ENCODE results near the gene MIPOL1.

The MIPOL1 gene

DNA sequence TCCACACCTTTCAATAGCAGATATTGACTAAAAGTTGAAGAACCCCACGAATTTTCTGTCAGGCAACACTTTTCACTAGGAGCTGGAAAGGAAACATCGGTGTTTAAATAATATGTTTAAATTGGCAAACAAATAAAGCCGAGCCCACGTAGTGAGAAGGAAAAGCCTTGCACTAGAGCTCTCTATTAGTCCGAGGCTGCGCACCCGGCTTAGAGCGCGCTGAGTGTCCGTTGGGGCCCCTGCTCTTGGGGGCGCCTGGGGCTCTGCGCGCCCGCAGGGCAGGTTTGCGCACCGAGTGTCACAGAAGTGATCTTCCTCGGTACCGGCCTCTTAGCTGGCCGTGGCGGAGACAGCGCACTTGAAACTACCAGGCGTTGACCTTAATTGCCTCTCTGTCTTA, 404.1 kb downstream of the MIPOL1 start:
- DNase-seq: no peak

All from activated gamma-delta T cell (primary cell).